HG03175 (cell line): ENCODE results near the gene UBAP1L.
"Not testable (repeated sequence)": the region's sequence is repeated elsewhere in the genome, so short reads cannot be mapped to it uniquely, and the experiment has no call there.

Experiments
- ATAC-seq: cut with Tn5 transposase; IDR thresholded peaks from one replicate; pipeline ENCODE4 v1.9.1; 2021; ENCODE audit warnings: mild to moderate bottlenecking, moderate library complexity; ENCODE audit not compliant: unreplicated experiment

UBAP1L gene

DNA sequence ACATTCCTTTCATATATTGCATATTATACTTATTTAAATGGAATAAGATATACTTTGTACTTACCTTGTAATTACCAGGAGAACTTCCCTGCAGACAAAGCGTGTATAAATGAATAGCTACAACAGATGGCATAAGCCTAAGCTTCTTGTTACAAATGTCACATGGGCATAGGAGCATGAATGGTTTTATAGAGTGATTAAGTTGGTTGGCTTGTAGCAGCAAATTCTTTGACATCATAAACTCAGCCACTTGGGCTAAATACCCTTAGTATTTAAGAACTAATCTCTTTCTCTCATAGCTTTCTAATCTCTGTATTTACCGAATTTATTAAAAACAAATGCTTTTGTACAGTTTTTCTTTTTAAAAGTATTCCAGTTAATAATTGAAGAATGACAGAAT lies at the start of gene UBAP1L:
Gene UBAP1L (minus strand): TSS at position 115 of the 400 bp plus-strand sequence. CDS start 8,985 bp downstream, outside the sequence.
- no peak for ATAC-seq

DNA sequence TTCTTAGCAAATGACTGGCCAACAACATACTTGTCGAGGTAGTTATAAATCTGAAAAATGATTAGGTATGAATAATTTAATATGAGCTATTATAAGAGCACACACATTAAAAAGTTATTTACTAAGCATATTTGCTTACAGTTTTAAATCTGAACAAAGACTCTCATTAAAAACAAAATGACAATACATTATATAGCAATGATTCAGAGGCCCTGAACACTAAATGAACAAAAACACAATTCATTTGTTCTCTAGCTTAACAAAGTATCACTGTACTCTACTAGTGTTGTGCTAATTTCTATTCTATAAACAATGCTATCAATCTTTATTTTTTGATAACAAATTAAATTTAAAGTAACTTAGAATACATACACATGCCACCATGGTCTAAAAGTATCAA lies 49.1 kb upstream of the UBAP1L start:
- ATAC-seq: no peak

DNA sequence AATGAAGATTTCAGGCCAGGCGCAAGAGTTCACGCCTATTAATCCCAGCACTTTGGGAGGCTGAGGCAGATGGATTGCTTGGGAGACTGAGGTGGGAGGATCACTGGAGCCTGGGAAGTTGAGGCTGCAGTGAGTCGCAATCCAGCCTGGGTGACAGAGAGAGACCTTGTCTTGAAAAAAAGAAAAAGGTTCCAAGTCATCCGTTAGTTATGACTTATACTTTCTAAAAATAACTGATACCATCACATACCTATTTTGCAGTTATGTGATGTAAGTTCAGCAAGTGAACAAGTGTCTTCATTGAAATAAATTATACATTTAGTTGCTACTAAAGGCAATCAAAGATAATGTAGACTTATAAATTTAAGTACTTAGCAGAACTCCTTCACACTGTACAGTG lies 48.0 kb upstream of the UBAP1L start:
- no peak for ATAC-seq

DNA sequence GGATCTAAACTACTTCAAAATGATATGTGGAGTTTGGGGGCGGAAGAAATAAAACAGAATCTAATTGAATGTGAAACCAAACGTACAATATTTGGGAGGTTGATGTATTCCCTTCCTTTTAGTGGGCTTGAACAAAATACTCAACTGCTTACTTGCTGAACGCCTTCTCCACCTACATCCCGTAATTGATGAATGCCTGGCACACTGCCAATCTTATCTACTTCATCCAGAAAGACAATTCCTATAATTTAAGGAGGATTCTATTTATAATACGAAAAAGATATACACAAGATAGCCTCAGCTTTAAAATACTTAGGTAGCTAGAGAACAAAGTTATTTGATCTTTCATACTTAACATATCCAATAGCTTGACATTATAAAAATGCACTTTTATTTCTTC lies 41.7 kb upstream of the UBAP1L start:
- ATAC-seq: no peak

DNA sequence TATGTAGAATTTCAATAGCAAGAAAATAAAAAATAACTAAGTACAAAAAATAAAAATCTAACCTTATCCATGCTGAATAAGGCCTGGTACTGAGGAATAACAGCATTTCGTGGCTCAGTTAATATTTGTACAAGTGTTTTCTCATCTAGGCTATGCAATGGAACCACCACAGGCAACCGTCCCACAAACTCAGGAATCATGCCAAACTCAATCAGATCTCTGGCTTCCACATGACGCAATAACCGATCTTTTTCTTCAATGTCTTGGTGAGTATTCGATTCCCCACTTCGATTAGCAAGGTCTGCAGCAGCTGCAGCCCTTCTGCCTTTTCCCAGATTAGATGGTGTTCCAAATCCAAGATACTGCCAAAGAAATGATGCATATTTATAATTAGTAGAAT lies 39.7 kb upstream of the UBAP1L start:
- no peak for ATAC-seq

DNA sequence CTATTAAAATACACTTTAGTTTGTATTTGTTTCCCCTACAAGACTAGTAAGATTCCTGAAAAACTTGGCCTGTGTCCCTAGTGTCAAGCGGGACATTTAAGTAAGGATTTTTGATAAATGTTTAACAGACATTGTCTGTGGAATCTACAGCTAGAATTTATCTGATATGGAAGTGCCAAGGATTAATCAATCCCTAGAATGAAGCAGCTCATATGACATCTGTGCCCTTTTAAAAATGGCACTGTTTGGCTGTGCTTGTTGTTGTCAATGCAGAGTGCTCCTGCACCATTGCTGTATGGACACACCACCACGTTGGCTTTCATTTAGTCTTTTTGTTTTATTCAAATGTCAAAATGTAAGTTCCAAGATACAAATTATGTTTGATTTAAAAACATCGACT lies 32.9 kb upstream of the UBAP1L start:
- no peak for ATAC-seq

DNA sequence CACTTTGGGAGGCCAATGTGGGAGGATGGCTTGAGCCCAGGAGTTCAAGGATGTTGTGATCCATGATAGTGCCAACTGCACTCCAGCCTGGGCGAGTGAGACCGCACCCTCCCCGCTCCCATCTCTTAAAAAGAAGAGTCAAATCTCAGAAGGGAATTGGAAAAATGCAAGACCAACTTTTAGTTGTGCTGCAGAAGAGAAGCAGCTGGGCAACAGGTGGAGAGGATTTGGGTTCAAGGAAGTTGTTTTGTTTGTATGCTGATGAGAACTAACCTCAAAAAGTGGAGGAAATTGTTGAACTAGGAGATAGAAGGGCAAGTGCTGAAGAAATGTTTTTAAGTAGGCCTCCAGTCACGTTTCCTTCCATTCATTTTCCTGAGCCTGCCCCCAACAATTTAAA lies 31.4 kb upstream of the UBAP1L start:
- ATAC-seq: no peak

DNA sequence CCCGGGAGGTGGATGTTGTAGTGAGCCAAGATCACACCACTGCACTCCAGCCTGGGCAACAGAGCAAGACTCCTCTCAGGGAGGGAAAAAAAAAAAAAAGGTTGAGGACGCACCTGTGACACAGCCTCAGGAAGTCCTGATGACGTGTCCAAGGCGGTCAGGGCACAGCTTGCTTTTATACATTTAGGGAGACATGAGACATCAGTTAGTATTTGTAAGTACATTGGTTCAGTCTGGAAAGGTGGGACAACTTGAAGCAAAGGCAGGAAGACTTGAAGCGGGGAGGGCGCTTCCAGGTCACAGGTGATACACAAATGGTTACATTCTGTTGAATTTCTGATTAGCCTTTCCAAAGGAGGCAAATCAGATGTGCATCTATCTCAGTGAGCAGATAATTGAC lies 23.6 kb upstream of the UBAP1L start:
- ATAC-seq: not testable (repeated sequence)

DNA sequence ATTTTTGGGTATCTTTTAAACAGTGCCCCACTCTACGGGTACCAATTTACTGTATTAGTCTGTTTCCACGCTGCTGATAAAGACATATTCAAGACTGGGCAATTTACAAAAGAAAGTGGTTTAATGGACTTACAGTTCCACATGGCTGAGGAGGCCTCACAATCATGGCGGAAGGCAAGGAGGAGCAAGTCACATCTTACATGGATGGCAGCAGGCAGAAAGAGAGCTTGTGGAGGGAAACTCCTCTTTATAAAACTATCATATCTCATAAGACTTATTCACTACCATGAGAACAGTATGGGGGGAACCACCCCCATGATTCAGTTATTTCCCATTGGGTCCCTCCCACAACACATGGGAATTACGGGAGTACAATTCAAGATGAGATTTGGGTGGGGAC lies 22.9 kb upstream of the UBAP1L start:
- ATAC-seq: not testable (repeated sequence)

DNA sequence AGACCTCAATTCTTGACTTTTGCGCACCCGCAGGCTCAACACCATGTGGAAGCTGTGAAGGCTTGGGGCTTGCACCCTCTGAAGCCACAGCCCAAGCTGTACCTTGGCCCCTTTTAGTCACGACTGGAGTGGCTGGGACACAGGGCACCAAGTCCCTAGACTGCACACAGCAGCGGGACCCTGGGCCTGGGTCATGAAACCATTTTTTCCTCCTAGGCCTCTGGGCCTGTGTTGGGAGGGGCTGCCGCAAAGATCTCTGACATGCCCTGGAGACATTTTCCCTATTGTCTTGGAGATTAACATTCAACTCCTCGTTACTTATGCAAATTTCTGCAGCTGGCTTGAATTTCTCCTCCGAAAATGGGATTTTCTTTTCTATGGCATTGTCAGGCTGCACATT lies 22.1 kb upstream of the UBAP1L start:
- ATAC-seq: not testable (repeated sequence)

DNA sequence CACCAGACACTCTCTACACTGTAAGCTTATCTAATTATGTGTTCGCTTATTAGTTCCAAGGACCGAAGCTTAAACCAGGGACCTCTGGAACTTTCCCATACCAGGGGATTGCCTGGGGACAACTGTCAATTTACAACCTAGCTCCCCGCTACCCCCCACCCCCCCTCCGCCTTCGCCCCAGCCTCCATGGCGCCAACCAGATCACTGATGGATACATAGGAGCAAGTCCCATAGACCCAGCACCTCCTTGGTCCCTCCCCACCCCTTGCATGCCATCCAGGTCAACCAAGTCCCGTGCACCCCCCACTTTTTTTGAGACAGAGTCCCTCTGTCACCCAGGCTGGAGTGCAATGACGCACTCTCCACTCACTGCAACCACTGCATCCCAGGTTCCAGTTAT lies 19.5 kb upstream of the UBAP1L start:
- no peak for ATAC-seq

DNA sequence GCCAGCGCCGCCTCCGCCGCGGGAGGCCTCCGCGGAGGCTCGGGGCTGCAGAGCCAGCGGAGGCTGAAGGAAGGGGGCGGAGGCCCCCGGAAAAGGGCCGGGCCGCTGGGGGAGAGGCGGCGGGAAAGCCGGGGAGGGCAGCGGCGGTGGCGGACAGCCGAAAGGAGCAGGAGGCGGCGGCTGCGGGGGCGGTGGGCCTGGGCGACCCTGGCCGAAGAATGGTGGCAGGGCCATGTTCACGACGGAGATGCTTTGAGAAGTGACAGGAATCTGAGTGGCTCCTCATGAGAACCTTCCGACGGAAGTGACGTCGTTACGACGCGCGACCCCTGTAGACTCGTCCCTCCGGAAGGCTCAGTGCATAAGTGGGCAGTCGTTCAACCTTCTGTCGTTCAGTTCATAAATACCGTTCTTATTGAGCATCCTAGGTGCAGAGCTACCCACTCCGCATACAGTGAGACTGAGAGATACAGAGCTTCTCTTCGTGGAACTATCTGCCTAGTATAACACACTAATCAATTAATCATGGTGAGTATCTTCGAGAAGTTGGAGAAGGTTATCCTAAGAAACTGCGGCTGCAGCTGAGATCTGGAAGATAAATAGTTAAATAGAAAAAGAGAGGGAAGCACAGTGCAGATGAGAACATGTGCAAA lies 18.7 kb upstream of the UBAP1L start, which contains the start of gene PDCD7:
Gene PDCD7 (minus strand): TSS at position 261 of the 653 bp plus-strand sequence. CDS start 27 bp downstream, at position 234.
- peak; percentile 88 for ATAC-seq

DNA sequence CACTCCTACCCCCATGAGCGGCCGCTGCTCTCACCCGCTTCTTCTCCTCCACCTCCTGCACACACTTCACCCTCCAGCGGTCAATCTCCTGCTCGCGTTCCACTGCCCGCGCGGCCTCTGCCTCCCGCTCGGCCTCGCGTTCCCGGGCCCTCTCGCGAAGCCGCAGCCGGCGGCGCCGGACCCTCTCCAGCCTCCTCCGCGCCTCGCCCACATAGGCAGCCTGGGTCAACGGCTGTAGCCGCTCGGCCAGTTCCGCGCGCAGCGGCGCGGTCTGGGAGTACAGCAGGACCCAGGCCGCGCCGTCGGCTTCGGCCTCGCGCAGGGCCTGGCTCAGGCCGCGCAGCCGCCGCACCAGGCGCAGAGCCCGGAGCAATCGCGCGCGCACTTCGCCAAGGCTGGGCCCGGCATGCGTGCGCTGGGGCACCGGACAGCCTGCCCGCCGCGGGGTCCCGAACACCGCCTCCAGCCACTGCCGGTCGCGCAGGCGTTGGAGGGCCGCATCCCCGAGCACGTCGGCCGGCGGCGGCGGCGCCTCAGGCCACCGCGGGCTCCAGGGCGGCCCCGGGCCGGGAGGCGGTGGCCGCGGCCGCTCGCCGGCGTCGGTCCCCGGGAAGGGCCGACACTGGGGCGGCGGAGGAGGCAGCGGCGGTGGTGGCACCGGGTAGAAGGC lies 18.0 kb upstream of the UBAP1L start:
- peak; percentile 49 for ATAC-seq

DNA sequence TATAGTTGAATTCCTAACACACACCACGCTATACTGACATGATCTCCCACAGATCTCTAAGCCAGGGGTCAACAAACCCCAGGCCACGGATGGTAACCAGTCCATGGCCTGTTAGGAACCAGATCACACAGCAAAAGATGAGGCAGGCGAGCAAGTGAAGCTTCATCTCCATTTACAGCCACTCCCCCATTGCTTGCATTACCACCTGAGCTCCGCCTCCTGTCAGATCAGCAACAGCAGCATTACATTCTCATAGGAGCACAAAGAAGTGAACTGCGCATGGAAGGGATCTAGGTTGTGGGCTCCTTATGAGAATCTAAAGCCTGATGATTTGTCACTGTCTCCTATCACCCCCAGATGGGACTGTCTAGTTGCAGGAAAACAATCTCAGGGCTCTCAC lies 15.9 kb upstream of the UBAP1L start:
- no peak for ATAC-seq

DNA sequence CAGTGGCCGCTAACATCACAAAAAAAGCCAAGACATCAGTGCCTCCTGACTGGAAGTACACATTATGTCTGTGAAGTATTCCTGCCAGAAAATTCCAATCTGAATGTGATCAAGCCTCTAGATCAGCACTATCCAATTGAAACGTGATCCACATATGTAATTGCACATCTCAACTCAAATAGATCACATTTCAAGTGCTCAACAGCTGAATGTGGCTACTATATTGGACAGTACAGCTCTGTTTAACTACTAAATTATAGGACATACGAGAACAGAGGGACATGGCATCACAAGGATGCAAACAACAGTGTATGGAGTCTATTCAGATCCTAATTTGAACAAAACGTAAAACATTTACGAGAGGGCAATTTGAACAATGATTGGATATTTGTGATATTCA lies 542 bp upstream of the UBAP1L start:
- no peak for ATAC-seq

DNA sequence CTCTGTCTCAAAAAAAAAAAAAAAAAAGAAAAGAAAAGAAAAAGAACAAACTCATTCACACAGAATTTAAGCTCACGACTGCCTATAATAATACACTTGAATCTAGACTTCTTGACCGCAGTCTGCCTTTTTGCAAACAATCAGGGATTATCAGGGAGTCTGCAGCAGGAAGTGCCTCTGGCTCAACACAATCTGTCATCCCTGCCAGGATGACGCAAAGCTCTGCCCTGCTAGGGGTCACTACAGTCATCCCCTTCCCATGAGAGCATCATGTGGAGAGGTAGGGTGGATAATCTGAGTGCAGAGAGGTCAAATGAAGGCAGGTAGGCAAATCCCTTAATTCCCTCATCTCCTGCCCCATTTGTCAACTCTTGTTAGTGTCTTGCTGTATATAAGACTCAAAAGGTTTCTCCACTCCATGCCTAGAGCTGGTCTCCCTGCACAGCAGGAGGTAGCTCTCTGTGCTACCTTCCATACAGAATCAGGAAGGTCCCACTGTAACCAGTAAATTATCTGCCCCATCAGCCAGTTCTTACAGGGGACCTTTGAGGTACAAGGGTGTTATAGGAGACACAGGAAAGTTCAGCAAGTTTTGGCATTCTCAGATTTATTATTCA lies 4.2 kb downstream of the UBAP1L start:
- ATAC-seq: no peak

DNA sequence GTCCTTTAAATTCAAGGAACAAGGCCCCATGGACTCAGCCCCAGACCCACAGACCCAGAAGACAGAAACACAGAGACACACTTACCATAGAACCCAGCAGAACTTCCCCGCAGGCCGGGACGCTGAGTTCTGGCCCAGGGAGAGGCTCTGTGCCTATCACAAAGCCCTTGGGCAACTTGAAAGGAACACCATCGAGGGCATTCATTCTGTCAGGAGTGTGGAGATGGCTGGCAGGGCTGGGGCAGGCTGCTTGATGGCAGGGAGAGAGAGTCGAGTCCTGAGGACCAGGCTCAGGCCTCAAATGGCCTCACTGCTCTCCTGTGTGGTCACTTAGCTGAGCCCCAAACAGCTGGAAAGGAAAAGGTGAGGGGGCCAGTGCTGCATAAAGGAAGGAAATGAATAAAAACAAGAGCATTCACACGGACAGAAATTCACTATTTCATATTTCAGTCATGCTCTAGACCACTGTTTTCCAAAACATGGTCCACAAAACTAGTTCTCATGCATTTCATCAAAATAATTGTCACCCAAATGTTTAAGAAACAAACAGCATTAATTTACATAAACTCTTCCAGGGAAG lies 8.9 kb downstream of the UBAP1L start:
- ATAC-seq: no peak

DNA sequence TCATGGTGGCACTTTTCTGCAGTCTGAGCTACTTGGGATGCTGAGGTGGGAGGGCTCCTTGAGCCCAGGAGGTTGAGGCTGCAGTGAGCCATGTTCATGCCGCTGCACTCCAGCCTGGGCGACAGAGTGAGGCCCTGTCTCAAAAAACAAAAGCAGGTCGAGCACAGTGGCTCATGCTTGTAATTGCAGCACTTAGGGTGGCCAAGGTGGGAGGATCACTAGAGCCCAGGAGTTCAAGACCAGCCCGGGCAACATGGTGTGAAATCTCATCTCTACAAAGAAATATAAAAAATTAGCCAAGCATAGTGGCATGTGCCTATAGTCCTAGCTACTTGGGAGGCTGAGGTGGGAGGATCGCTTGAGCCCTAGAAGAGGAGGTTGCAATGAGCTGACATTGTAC lies 10.0 kb downstream of the UBAP1L start:
- ATAC-seq: no peak

DNA sequence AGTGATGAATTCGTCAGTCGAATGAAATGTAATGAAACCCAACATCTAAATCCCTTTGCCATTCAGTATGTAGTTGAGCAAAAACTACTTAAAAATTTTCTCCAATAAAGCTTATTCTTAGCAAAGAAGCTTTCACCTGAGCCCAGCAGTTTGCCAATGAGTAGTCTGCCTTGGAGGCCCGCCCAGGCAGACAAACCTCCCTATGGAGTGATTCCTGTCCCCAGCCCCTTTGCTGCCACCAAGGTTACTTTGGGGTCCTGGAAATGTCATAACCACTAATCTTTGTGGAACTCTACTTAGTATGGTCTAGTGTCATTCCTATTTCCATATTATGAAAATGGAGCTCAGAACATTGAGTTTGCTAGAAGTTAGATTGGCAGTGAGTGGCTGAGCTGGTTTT lies 12.1 kb downstream of the UBAP1L start:
- ATAC-seq: no peak

DNA sequence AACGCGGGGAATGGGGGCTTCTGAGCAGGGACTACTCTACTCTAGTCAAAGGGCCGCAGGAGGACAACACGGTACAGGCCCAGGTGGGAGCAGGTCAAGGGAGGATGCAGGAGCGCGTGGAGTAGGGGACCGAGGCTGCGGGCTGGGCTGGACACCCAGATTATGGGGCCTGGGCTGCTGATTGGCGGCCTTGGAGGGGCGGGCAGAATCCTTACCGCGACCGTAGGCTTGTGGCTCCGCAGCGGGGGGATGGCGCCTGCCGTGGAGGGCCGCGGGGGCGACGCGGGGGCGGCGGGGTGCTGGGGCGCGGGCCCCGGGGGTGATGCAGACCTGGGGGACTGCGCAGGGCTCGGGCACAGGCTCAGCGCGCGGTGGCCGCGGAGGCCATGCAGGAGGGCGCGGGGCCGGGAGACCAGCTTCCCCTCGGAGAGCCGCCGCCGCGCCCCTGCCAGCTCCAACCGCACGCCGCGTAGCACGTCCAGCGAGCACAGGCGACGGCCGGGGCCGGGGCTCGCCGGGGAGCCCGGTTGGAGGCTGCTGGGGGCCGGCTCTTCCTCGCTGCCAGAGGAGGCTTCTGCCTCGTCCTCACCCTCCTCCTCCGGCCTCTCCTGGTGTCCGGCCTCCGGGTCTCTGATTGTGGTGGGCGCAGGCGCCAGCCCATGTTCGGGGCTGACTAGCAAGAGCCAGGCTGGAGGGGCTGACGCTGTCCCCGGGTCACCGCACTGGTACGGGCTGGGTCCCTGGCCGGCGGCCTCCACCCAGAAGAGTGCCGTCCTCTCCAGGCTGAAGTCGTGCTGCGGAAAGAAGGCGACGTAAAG lies 12.9 kb downstream of the UBAP1L start:
- no peak for ATAC-seq

DNA sequence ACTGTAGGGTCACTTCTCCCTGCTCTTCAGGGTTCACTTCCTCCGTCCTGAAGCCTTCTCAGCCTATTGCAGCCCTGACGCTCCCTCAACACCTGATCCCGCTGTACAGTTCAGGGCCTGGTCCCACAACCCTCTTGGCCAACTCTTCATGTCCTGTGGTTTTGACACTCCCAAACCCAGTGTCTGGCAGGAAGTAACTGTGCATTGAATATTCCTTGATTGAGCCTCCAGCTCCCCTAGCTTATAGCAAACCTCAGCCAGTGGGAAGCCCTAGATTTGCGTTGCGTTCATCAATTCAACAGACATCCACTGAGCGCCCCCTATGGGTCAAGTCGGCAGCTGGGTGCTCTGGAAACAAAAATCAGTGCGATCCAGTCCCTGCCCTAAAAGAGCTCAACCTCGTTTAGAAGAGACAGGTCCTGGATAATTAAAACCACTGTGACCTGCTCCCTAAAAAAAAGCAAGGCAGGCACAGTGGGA lies 13.5 kb downstream of the UBAP1L start:
- ATAC-seq: no peak
